Neural cell (in vitro differentiated cells): ENCODE measurements around the gene PRPF40A.

Experiments used
- EP300 ChIP-seq: fragments of 450-650 bp; conservative IDR thresholded peaks from 2 replicates; pipeline ENCODE4 v1.6.1; 2014; ENCODE audit warnings: antibody characterized with exemption, mild to moderate bottlenecking, moderate library complexity; ENCODE audit not compliant: poor library complexity, severe bottlenecking
- TAF1 ChIP-seq: IDR thresholded peaks from 2 replicates; pipeline ENCODE4 v1.6.1; 2012; ENCODE audit warnings: low read depth
- TF ChIP-seq, protein P1 (sequence below): fragments of 450-650 bp; IDR thresholded peaks from 2 replicates; pipeline ENCODE4 v1.5.1; 2014; ENCODE audit warnings: antibody characterized with exemption, mild to moderate bottlenecking, moderate library complexity; ENCODE audit not compliant: poor library complexity, severe bottlenecking

DNA sequence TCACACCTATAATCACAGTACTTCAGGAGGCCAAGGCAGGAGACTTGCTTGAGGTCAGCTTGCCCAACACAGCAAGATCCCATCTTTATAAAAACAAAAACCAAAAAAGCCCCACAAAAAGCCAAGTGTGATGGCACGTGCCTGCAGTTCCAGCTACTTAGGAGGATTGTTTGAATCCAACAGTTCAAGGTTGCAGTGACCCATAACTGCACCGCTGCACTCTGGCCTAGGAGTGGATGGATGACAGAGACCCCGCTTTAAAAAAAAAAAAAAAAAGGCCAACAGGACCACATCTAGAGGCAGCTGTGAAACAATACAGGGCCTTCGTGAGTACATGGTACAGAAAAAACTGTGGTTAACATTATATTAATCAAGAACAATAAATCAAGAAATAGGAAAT lies 56.2 kb downstream of the PRPF40A start:
- TF ChIP-seq, protein P1, sequence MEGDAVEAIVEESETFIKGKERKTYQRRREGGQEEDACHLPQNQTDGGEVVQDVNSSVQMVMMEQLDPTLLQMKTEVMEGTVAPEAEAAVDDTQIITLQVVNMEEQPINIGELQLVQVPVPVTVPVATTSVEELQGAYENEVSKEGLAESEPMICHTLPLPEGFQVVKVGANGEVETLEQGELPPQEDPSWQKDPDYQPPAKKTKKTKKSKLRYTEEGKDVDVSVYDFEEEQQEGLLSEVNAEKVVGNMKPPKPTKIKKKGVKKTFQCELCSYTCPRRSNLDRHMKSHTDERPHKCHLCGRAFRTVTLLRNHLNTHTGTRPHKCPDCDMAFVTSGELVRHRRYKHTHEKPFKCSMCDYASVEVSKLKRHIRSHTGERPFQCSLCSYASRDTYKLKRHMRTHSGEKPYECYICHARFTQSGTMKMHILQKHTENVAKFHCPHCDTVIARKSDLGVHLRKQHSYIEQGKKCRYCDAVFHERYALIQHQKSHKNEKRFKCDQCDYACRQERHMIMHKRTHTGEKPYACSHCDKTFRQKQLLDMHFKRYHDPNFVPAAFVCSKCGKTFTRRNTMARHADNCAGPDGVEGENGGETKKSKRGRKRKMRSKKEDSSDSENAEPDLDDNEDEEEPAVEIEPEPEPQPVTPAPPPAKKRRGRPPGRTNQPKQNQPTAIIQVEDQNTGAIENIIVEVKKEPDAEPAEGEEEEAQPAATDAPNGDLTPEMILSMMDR = no peak
- TF ChIP-seq TAF1 (no peak), EP300 (no peak)
